Measurements from ENCODE around the gene SLCO2B1.

DNA sequence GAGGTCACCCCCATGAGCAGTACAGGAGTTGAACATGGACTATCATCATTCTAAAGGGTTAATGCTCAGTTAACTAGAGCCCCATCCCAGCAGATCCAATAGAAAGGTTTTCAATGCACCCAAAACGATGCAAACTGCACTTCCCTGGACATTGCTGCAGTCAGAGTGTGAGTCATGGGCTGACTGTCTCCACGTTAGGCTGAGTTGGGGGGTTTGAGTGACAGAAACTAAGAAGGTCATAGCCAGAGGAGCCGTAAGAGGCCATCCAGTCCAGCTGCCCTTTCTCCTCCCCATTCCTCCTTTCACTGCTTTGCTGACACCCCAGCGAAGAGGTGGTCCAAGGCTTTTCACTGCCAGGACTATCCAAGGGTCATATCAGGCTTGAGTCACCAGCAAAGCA is 43.7 kb upstream of the SLCO2B1 start:
- no peak for TF ChIP-seq MYNN (tag by site-specific recombination; IDR thresholded peaks at IDR 0.05; ENCODE audit: borderline replicate concordance)
- TF ChIP-seq, protein P1, sequence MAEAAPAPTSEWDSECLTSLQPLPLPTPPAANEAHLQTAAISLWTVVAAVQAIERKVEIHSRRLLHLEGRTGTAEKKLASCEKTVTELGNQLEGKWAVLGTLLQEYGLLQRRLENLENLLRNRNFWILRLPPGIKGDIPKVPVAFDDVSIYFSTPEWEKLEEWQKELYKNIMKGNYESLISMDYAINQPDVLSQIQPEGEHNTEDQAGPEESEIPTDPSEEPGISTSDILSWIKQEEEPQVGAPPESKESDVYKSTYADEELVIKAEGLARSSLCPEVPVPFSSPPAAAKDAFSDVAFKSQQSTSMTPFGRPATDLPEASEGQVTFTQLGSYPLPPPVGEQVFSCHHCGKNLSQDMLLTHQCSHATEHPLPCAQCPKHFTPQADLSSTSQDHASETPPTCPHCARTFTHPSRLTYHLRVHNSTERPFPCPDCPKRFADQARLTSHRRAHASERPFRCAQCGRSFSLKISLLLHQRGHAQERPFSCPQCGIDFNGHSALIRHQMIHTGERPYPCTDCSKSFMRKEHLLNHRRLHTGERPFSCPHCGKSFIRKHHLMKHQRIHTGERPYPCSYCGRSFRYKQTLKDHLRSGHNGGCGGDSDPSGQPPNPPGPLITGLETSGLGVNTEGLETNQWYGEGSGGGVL (tag by site-specific recombination; IDR thresholded peaks at IDR 0.05) = no peak
- TF ChIP-seq BCL11A (tag by site-specific recombination; IDR thresholded peaks at IDR 0.05; ENCODE audit: low read depth) = no peak
- TF ChIP-seq, protein P2, sequence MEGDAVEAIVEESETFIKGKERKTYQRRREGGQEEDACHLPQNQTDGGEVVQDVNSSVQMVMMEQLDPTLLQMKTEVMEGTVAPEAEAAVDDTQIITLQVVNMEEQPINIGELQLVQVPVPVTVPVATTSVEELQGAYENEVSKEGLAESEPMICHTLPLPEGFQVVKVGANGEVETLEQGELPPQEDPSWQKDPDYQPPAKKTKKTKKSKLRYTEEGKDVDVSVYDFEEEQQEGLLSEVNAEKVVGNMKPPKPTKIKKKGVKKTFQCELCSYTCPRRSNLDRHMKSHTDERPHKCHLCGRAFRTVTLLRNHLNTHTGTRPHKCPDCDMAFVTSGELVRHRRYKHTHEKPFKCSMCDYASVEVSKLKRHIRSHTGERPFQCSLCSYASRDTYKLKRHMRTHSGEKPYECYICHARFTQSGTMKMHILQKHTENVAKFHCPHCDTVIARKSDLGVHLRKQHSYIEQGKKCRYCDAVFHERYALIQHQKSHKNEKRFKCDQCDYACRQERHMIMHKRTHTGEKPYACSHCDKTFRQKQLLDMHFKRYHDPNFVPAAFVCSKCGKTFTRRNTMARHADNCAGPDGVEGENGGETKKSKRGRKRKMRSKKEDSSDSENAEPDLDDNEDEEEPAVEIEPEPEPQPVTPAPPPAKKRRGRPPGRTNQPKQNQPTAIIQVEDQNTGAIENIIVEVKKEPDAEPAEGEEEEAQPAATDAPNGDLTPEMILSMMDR (tag by site-specific recombination; IDR thresholded peaks at IDR 0.05) = no peak
- TF ChIP-seq GLIS1 (tag by site-specific recombination; IDR thresholded peaks at IDR 0.05) = no peak
- no peak for TF ChIP-seq ZNF174 (tag by site-specific recombination; IDR thresholded peaks at IDR 0.05)

All from HEK293 (cell line).